Karpas-422 (cell line): ENCODE data around the gene HCN4. TPM values are rescaled to one million over a fixed set of nuclear protein-coding genes. Genes with fewer than 3 reads are reported as not detected.

Source experiments
- DNase-seq: peaks from one replicate; pipeline ENCODE4 v3.0.0-alpha.2; 2015
- H2AFZ ChIP-seq: fragments of 200-600 bp; sonication (generic); 2 replicates; pipeline ENCODE4 v1.6.1; 2014; ENCODE audit warnings: antibody characterized with exemption, low read length, mixed read lengths
- H3K27ac ChIP-seq: fragments of 200-600 bp; sonication (generic); 2 replicates; pipeline ENCODE4 v1.5.1; 2014; ENCODE audit warnings: mild to moderate bottlenecking, low read length, moderate library complexity
- H3K27me3 ChIP-seq: fragments of 200-600 bp; sonication (generic); 2 replicates; pipeline ENCODE4 v1.6.1; 2014; ENCODE audit warnings: low read length, mixed read lengths
- H3K36me3 ChIP-seq: fragments of 200-600 bp; sonication (generic); 2 replicates; pipeline ENCODE4 v1.6.1; 2014; ENCODE audit warnings: low read length, mixed read lengths; ENCODE audit not compliant: insufficient read depth
- H3K4me1 ChIP-seq: fragments of 200-600 bp; sonication (generic); 2 replicates; pipeline ENCODE4 v1.6.1; 2014; ENCODE audit warnings: mild to moderate bottlenecking, low read length, mixed read lengths
- H3K4me2 ChIP-seq: fragments of 200-600 bp; sonication (generic); 2 replicates; pipeline ENCODE4 v1.6.1; 2014; ENCODE audit warnings: low read length, low read depth, mild to moderate bottlenecking; ENCODE audit not compliant: poor library complexity, severe bottlenecking
- H3K4me3 ChIP-seq: fragments of 200-600 bp; sonication (generic); 2 replicates; pipeline ENCODE4 v1.5.1; 2014; ENCODE audit warnings: mild to moderate bottlenecking, antibody characterized with exemption, low read length, mixed read lengths
- H3K79me2 ChIP-seq: fragments of 200-600 bp; sonication (generic); 2 replicates; pipeline ENCODE4 v1.6.1; 2014; ENCODE audit warnings: mild to moderate bottlenecking, low read length, mixed read lengths
- H3K9ac ChIP-seq: fragments of 200-600 bp; sonication (generic); 2 replicates; pipeline ENCODE4 v1.6.0; 2014; ENCODE audit warnings: low read length
- H3K9me2 ChIP-seq: fragments of 200-600 bp; sonication (generic), shearing (Covaris generic); replicated peaks from 2 replicates; pipeline ENCODE4 v1.6.0; 2014; ENCODE audit warnings: mild to moderate bottlenecking, low read length, moderate library complexity; ENCODE audit not compliant: insufficient read depth
- H3K9me3 ChIP-seq: fragments of 300-700, 200-600 bp; sonication (generic); 2 replicates; pipeline ENCODE4 v1.6.1; 2014; ENCODE audit warnings: low read length, mixed read lengths
- H4K20me1 ChIP-seq: fragments of 200-600 bp; sonication (generic); 2 replicates; pipeline ENCODE4 v1.6.1; 2014; ENCODE audit warnings: mild to moderate bottlenecking, antibody characterized with exemption, low read length, low read depth; ENCODE audit not compliant: insufficient read depth
- total RNA-seq: library from RNA; depleted of rRNA; stranded (reverse); fragments of >200 nt; shearing (Covaris generic); gene quantifications from 2 replicates; pipeline ENCODE4 v1.2.3, GENCODE V29; 2014; ENCODE audit warnings: low replicate concordance

The HCN4 gene
- total RNA-seq, 1 experiment from 2014 or later: not detected

DNA sequence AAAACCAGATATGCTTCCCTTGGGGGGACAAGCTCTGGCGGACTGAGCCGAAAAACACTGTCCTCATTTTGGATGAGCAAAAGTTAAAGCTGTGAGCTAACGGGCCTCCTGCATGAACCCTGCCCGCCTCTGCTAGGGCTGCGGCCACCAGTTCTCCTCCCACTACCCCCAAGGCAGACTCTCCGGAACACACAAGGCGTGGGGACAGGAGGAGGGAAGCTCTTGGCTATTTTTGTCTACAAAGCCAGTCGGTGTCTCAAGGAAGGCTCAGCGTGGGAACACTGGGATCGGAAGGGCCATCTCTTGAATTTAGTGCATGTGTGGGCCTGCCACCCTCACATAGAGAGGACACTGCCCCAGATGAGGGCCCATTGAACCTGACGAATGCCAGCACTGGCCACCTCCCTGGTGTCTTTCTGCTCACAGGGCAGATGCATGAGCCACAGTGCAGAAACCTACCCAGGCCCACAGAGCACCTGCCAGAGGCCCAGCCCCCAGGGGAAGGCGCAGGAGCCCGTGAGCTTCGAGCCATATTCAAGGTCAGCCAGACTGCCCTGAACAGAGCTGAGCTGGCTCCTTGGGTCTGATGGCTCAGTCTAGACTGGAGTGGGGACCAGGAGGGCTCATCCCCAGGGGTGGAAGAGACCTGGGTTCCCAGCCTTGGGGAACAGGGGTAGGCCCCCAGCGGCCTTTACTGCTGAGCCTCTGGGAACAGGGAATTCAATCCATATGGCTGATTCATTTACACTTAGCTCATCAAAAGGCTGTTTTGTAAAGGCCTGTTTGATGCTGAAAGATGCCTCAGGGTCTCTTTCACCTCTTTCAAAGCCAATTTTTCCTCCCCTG is 38.3 kb downstream of the HCN4 start:
- H3K9me2 ChIP-seq: no peaks in the 10 kb centered on the region
- no peak overlapping the region for H3K27ac ChIP-seq
- no peaks in the 10 kb centered on the region for H3K27me3 ChIP-seq
- DNase-seq: no peak
- no peaks in the 10 kb centered on the region; the same call in 1 of the 2 replicates for H4K20me1 ChIP-seq
- H3K36me3 ChIP-seq: no peaks in the 10 kb centered on the region
- H2AFZ ChIP-seq: no peak overlapping the region
- no peak overlapping the region for H3K9ac ChIP-seq
- H3K4me1 ChIP-seq: no peaks in the 10 kb centered on the region
- no peaks in the 10 kb centered on the region for H3K79me2 ChIP-seq
- no peak overlapping the region for H3K4me2 ChIP-seq
- no peaks in the 10 kb centered on the region for H3K9me3 ChIP-seq
- no peak overlapping the region for H3K4me3 ChIP-seq

GRCh38 chr15:73329501-73330200 is 39.1 kb downstream of the HCN4 start:
- no peaks in the 10 kb centered on the region for H3K9me2 ChIP-seq

DNA sequence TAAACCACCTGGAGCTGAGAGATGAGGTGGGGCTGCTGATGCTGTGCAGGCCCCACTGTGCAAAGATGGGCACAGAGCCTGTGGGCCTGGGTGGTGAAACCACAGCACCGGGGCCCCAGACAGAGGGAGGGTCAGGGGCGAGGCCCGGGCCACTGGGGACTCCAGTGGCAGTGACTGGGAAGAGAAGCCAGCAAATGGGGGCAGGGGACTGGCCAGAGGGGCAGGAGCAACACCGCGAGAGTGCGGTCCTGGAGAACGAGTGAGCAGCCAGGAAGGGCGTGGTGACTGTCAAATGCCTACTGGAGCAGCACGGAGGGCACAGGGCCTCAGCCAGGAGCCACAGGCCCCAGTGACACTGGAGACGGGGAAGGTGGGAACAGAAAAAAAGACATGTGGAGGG is 39.8 kb downstream of the HCN4 start:
- Histone ChIP-seq H3K9ac (no peak overlapping the region), H3K79me2 (no peaks in the 10 kb centered on the region), H3K9me3 (no peaks in the 10 kb centered on the region), H3K4me3 (no peak overlapping the region), H3K4me1 (no peaks in the 10 kb centered on the region), H3K36me3 (no peaks in the 10 kb centered on the region), H2AFZ (no peak overlapping the region), H3K9me2 (no peaks in the 10 kb centered on the region), H3K27ac (no peak overlapping the region), H4K20me1 (no peaks in the 10 kb centered on the region), H3K4me2 (no peak overlapping the region), H3K27me3 (no peaks in the 10 kb centered on the region)
- no peak for DNase-seq

More at GRCh38 chr15:73329501-73330200, 39.1 kb downstream of the HCN4 start:
- H3K79me2 ChIP-seq: no peaks in the 10 kb centered on the region
- no peaks in the 10 kb centered on the region for H4K20me1 ChIP-seq
- no peak for DNase-seq
- H3K27ac ChIP-seq: no peak overlapping the region
- no peak overlapping the region for H3K4me3 ChIP-seq
- no peaks in the 10 kb centered on the region for H3K27me3 ChIP-seq
- no peak overlapping the region for H2AFZ ChIP-seq
- no peaks in the 10 kb centered on the region for H3K36me3 ChIP-seq
- no peaks in the 10 kb centered on the region for H3K4me1 ChIP-seq
- H3K9ac ChIP-seq: no peak overlapping the region
- H3K9me3 ChIP-seq: no peaks in the 10 kb centered on the region
- H3K4me2 ChIP-seq: no peak overlapping the region

GRCh38 chr15:73328149-73328820 is 40.5 kb downstream of the HCN4 start:
- H3K9me3 ChIP-seq: no peaks in the 10 kb centered on the region
- H3K4me1 ChIP-seq: no peaks in the 10 kb centered on the region
- H3K9me2 ChIP-seq: no peaks in the 10 kb centered on the region
- H3K4me2 ChIP-seq: no peak overlapping the region
- no peak overlapping the region for H3K9ac ChIP-seq
- no peaks in the 10 kb centered on the region for H3K36me3 ChIP-seq
- no peaks in the 10 kb centered on the region for H3K79me2 ChIP-seq
- H3K27ac ChIP-seq: no peak overlapping the region
- no peak overlapping the region for H2AFZ ChIP-seq
- no peak for DNase-seq
- no peak overlapping the region for H3K4me3 ChIP-seq
- H4K20me1 ChIP-seq: no peaks in the 10 kb centered on the region
- no peaks in the 10 kb centered on the region for H3K27me3 ChIP-seq

GRCh38 chr15:73326157-73326556 is 42.6 kb downstream of the HCN4 start:
- Histone ChIP-seq H3K9me3 (no peaks in the 10 kb centered on the region), H3K36me3 (no peaks in the 10 kb centered on the region), H3K4me3 (no peak overlapping the region), H3K79me2 (no peaks in the 10 kb centered on the region), H3K9ac (no peak overlapping the region), H3K4me1 (no peaks in the 10 kb centered on the region), H3K9me2 (no peaks in the 10 kb centered on the region), H3K27ac (no peak overlapping the region), H3K4me2 (no peak overlapping the region), H2AFZ (no peak overlapping the region), H3K27me3 (no peaks in the 10 kb centered on the region), H4K20me1 (no peaks in the 10 kb centered on the region)
- DNase-seq: no peak

DNA sequence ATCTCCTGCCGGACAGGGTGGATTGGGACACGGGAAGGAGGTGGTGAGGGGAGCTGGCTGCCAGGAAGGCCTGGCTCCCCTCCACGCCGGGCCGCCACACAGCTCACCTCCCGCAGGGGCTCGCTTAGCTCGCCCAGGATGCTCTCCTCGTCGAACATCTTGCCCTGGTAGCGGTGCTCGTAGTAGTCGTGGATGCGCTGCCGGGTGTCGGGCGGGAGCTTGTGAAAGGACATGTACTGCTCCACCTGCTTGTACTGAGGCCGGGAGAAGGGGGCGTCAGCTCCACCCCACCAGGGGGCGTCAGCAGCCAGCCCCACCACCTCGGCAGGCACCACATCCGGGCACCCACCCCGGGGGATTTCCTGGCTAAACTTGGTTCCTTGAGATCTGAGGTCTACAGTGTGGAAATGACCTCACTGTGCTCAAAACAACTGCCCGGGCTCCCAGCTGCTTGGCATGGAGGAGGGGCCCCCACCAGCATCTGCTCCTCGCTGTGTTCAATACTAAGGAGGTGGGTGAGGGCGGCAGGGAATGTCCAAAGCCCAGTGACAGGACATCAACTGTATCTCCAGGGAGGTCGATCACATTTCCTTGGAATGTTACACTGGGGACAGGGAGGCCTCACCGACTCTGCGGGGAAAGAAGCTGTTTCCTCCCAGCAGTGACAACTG is 43.4 kb downstream of the HCN4 start:
- no peak for DNase-seq
- no peaks in the 10 kb centered on the region for H4K20me1 ChIP-seq
- H3K9ac ChIP-seq: no peak overlapping the region
- H3K27ac ChIP-seq: no peak overlapping the region
- no peak overlapping the region for H3K4me3 ChIP-seq
- H3K27me3 ChIP-seq: no peaks in the 10 kb centered on the region
- H3K9me2 ChIP-seq: no peaks in the 10 kb centered on the region
- no peaks in the 10 kb centered on the region for H3K9me3 ChIP-seq
- no peak overlapping the region for H2AFZ ChIP-seq
- H3K79me2 ChIP-seq: no peaks in the 10 kb centered on the region
- no peak overlapping the region for H3K4me2 ChIP-seq
- H3K4me1 ChIP-seq: no peaks in the 10 kb centered on the region
- no peaks in the 10 kb centered on the region for H3K36me3 ChIP-seq

GRCh38 chr15:73324496-73325170 is 44.1 kb downstream of the HCN4 start:
- Histone ChIP-seq H4K20me1 (no peaks in the 10 kb centered on the region), H3K4me1 (no peaks in the 10 kb centered on the region), H3K9me2 (no peaks in the 10 kb centered on the region), H3K36me3 (no peaks in the 10 kb centered on the region), H3K9me3 (no peaks in the 10 kb centered on the region), H3K4me2 (no peak overlapping the region), H3K79me2 (no peaks in the 10 kb centered on the region), H2AFZ (no peak overlapping the region), H3K27ac (no peak overlapping the region), H3K4me3 (no peak overlapping the region), H3K27me3 (no peaks in the 10 kb centered on the region), H3K9ac (no peak overlapping the region)
- no peak for DNase-seq
